Type B pancreatic cell (in vitro differentiated cells): ENCODE results near the gene USP47. TPM values are rescaled to one million over a fixed set of nuclear protein-coding genes. Genes with fewer than 3 reads are reported as not detected.

Source experiments
- DNase-seq: peaks from one replicate; pipeline ENCODE4 v3.0.0; 2021; ENCODE audit warnings: mixed read lengths; ENCODE audit not compliant: unreplicated experiment; ENCODE audit errors: extremely low spot score
- H3K27ac Mint-ChIP-seq: 2 replicates; pipeline ENCODE4 v1.8.0; 2021; ENCODE audit warnings: mild to moderate bottlenecking, mixed read lengths
- H3K27me3 Mint-ChIP-seq: 2 replicates; pipeline ENCODE4 v1.8.0; 2021; ENCODE audit warnings: mixed read lengths
- H3K36me3 Mint-ChIP-seq: 2 replicates; pipeline ENCODE4 v1.8.0; 2021; ENCODE audit warnings: mixed read lengths
- H3K4me1 Mint-ChIP-seq: one replicate; pipeline ENCODE4 v1.8.0; 2021; ENCODE audit warnings: mixed read lengths; ENCODE audit not compliant: unreplicated experiment
- H3K4me3 Mint-ChIP-seq: 2 replicates; pipeline ENCODE4 v1.8.0; 2021; ENCODE audit warnings: mild to moderate bottlenecking, mixed read lengths
- H3K9me3 Mint-ChIP-seq: 2 replicates; pipeline ENCODE4 v1.8.0; 2021; ENCODE audit warnings: mixed read lengths
- total RNA-seq: library from RNA; stranded (reverse); gene quantifications from 2 replicates; pipeline ENCODE4 v1.2.1, GENCODE V29; 2021; ENCODE audit warnings: low replicate concordance
- TF ChIP-seq, protein P1 (sequence below): fragments of 200-600 bp; sonication (generic); conservative IDR thresholded peaks from 2 replicates; pipeline ENCODE4 v1.5.0; 2021; ENCODE audit warnings: antibody characterized with exemption, mild to moderate bottlenecking

Gene USP47
- total RNA-seq, 1 donor from 2014 or later, result 54.4 TPM

DNA sequence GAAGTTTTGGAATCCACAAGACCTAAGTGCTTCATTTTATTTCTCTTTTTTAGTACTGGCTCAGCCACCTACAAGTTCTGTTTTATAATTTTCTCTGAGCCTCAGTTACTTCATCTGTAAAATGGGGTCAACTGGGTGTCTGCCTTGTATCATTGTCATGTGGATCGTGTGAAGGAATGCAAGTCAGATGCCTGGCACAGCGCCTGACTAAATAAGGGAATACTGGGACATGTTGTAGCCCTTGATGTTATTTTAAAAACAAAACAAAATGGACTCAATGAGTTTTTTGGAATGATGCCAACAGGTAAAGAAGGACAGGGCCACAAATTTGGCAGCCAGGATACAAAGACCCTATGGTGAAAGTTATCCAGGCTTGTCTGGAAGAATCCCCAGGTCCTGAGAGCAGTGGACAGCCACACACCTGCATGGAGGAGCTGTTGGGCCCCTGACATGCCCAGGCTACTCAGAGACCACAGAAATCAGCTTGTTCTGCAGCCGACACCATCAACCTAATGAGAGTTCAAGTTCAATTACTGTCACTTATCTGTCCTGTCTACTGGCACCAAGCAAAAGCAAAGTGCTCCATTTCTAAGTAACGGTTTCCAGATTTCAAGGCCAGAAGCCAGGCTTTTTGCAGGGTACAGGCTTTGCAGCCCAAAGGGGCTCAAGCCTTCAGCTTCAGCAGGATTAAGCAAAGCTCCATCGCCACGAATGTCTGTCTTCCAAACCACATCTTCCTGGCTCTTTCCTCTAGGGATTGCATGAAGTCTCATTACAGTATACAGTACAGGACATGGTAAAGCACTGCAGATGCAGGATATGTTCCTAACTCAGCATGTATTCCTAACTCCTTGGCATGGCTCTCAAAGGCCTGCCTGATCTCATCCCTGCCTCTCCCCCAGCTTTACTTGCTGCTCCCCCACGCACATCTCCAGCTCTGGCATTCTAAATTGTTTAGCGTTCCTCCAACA, 148.3 kb downstream of the USP47 start:
- Mint-ChIP-seq H3K27me3 (no peaks in the 10 kb centered on the region), H3K9me3 (no peaks in the 10 kb centered on the region), H3K4me3 (no peak overlapping the region), H3K27ac (no peak overlapping the region), H3K4me1 (peaks cover 28% of the 10 kb centered on the region), H3K36me3 (peaks cover 10% of the 10 kb centered on the region)
- TF ChIP-seq, protein P1, sequence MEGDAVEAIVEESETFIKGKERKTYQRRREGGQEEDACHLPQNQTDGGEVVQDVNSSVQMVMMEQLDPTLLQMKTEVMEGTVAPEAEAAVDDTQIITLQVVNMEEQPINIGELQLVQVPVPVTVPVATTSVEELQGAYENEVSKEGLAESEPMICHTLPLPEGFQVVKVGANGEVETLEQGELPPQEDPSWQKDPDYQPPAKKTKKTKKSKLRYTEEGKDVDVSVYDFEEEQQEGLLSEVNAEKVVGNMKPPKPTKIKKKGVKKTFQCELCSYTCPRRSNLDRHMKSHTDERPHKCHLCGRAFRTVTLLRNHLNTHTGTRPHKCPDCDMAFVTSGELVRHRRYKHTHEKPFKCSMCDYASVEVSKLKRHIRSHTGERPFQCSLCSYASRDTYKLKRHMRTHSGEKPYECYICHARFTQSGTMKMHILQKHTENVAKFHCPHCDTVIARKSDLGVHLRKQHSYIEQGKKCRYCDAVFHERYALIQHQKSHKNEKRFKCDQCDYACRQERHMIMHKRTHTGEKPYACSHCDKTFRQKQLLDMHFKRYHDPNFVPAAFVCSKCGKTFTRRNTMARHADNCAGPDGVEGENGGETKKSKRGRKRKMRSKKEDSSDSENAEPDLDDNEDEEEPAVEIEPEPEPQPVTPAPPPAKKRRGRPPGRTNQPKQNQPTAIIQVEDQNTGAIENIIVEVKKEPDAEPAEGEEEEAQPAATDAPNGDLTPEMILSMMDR, result no peak
- DNase-seq, result peak; percentile 16

DNA sequence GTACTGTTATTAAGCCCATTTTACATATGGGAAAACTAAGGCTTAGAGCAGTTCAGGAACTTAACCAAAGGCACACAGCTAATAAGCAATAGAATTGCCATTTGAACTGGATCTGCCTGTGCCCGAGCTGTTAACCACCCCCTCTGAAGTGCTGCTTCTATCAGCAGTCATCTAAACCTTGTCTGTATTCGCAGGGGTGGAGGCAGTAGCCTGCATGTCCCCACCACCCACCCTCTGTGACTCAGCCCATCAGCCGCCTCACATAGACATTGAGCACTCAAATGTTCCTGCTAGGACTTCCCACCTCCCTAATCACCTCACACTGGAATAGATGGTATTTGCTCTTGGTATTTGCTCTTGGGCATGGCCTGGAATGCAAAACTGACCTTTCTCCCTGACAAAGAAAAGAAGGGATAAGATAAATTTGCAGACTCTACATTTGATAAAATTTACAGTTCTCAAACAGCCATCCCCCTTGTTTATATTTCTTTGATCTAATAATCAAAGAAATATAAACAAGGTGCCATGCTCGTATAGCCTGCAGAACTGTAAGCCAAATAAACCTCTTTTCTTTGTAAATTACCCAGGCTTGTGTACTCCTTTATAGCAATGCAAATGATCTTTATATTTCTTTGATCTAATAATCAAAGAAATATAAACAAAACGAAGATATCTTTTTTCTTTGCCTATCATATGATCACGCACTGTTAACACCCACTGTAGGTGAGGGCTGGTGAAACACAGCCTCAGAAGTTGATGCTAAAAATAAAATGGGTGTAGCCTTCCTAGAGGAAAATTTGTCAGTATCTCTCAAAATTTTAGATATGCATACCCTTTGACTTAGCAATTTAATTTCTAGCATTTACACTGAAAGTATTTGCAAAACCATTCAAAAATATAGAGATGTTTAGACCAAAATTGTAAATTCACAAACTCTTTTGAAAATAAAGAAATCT, 150.8 kb downstream of the USP47 start:
- Mint-ChIP-seq H3K4me1 (peaks cover 44% of the 10 kb centered on the region), H3K9me3 (no peaks in the 10 kb centered on the region), H3K27ac (no peak overlapping the region), H3K36me3 (peaks cover 13% of the 10 kb centered on the region), H3K27me3 (no peaks in the 10 kb centered on the region), H3K4me3 (no peak overlapping the region)
- peak; percentile 25 for DNase-seq
- TF ChIP-seq, protein P1, result no peak

DNA sequence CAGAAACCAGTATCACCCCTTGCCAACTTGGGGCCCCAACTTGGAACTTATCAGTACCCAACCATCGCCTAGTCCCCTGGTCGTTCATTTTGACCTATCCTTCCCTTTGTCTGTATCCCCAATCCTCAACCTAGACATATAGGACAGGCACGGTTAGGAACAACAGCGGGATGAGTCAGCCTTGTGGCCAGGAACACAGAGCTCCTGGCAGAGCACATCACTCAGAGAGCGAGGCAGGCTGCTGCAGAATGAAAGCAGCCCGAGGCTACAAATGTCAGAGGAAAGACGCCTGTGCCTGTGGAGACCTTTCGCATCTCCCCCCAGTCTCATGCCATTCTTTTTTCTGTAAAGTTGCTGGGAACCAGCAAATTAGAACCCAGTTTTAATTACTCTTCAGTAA, 152.1 kb downstream of the USP47 start:
- DNase-seq, result peak; percentile 34
- H3K9me3 Mint-ChIP-seq, result no peaks in the 10 kb centered on the region
- H3K4me3 Mint-ChIP-seq, result peak overlapping the region; percentile 56
- H3K27ac Mint-ChIP-seq, result no peak overlapping the region
- H3K4me1 Mint-ChIP-seq, result peaks cover 37% of the 10 kb centered on the region
- TF ChIP-seq, protein P1, result no peak
- peaks cover 13% of the 10 kb centered on the region for H3K36me3 Mint-ChIP-seq
- H3K27me3 Mint-ChIP-seq, result no peaks in the 10 kb centered on the region

DNA sequence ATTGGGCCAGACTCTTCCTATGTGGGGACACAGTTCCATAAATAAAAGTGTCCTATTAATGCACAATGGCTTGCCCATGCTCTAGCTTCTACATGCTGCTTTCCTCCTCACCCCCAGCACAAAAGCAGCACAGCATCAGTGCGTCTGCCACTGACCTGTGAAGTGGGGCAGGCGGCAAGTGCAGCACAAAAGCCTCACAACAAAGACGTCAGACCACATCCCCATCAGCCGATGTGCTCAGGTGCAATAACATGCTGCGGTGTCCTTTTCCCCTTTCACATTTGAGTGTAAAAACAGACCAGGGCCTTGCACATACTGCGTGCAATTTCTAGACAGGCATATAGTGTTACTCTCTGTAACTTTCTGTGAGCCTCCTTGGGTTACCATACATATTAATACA, 153.8 kb downstream of the USP47 start:
- Mint-ChIP-seq H3K4me1 (peaks cover 33% of the 10 kb centered on the region), H3K36me3 (peaks cover 10% of the 10 kb centered on the region), H3K4me3 (no peak overlapping the region), H3K27me3 (no peaks in the 10 kb centered on the region), H3K27ac (peak overlapping the region; percentile 67), H3K9me3 (no peaks in the 10 kb centered on the region)
- TF ChIP-seq, protein P1, result no peak
- peak; percentile 37 for DNase-seq

DNA sequence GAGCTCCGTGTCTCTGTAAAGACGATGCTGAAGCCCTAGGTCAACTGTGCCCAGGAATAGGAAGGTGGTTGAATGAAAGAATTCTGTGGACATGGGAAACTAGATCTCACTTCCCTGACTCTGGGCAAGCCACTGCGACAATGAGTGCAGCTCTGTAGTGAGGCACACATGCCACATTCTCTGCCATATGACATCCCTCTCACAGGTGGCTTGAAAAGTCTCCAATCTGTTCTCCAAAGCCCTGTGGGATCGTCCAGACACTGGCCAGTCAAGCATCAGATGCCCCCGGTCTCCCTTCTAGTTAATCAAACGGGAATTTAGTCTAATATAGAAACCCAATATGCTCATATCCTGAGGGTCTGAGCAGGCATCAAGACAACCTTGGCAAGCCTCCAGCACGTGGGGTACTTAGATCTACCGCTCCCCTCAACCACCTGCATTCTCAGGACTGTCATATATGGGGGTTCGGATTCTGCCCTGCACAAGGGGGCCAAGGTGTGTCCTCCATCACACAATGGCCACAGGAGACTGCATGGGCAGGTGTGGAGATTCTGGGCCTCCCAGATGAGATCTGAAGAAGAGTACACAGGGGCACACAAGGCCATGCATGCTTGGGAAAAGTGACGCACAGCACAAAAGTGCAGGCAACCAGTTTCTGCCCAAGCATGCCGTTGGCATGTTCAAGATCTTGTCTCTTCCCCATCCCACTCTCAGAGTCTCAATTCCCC, 154.7 kb downstream of the USP47 start:
- Mint-ChIP-seq H3K36me3 (peaks cover 10% of the 10 kb centered on the region), H3K27me3 (no peaks in the 10 kb centered on the region), H3K9me3 (no peaks in the 10 kb centered on the region), H3K4me3 (no peak overlapping the region), H3K4me1 (peaks cover 30% of the 10 kb centered on the region), H3K27ac (no peak overlapping the region)
- DNase-seq, result peak; percentile 40
- TF ChIP-seq, protein P1, result no peak
